Naive thymus-derived CD4-positive, alpha-beta T cell (primary cell): ENCODE measurements around the gene TSPAN9. TPM values are rescaled to one million over a fixed set of nuclear protein-coding genes. Genes with fewer than 3 reads are reported as not detected.

Experiments
- ATAC-seq: fragments of 150-1000 bp; cut with Tn5 transposase; 2 replicates; pipeline ENCODE4 v1.10.0; 2021; ENCODE audit warnings: mild to moderate bottlenecking, moderate library complexity
- CTCF ChIA-PET: fragments of 350-600 bp; sonication (Branson Sonifier 250); formaldehyde crosslinking; loops from one replicate; lab custom pipeline; 2021; ENCODE audit warnings: antibody characterized with exemption; lab: Charles Lee
- POLR2A ChIA-PET: fragments of 350-600 bp; sonication (Branson Sonifier 250); formaldehyde crosslinking; loops from one replicate; lab custom pipeline; 2021; ENCODE audit warnings: antibody characterized with exemption, inconsistent platforms; lab: Charles Lee
- DNase-seq, 9 donors: peaks; one replicate each; pipeline versions ENCODE4 v3.0.0 to v3.0.0-alpha.2; 2020 to 2022; ENCODE audit warnings: mixed read lengths in 1 of 9
- H3K27ac ChIP-seq: one replicate; pipeline ENCODE4 v1.7.0; 2013; ENCODE audit warnings: mild to moderate bottlenecking, low read depth, low read length, moderate library complexity
- H3K27me3 ChIP-seq, 2 donors: one replicate each; pipeline ENCODE4 v1.7.0; 2013; ENCODE audit warnings: low read length in 2 of 2, mild to moderate bottlenecking in 2 of 2, moderate library complexity in 2 of 2; ENCODE audit not compliant: control insufficient read depth in 2 of 2, insufficient read depth in 2 of 2
- H3K36me3 ChIP-seq, 3 experiments: 1 replicate in 2 of 3; 2 replicates in 1 of 3; pipeline ENCODE4 v1.7.0; 2013; ENCODE audit warnings: low read length in 3 of 3, mild to moderate bottlenecking in 3 of 3, moderate library complexity in 1 of 3; ENCODE audit not compliant: insufficient read depth in 3 of 3, control insufficient read depth in 2 of 3
- H3K4me1 ChIP-seq, 2 donors: one replicate each; pipeline ENCODE4 v1.7.0; 2013; ENCODE audit warnings: low read length in 2 of 2, mild to moderate bottlenecking in 2 of 2, moderate library complexity in 1 of 2; ENCODE audit not compliant: control insufficient read depth in 2 of 2, insufficient read depth in 2 of 2
- H3K4me3 ChIP-seq: 2 replicates; pipeline ENCODE4 v1.7.0; 2013; ENCODE audit warnings: mild to moderate bottlenecking, low read length
- H3K9me3 ChIP-seq, 3 experiments: 1 replicate in 2 of 3; 2 replicates in 1 of 3; pipeline ENCODE4 v1.7.0; 2013; ENCODE audit warnings: low read length in 3 of 3; ENCODE audit not compliant: control insufficient read depth in 2 of 3
- H3K27ac Mint-ChIP-seq, 9 donors: one replicate each; pipeline ENCODE4 v1.8.0; 2020 to 2022; ENCODE audit warnings: mixed read lengths in 9 of 9, mild to moderate bottlenecking in 8 of 9, moderate library complexity in 5 of 9, inconsistent platforms in 2 of 9
- H3K27me3 Mint-ChIP-seq, 5 donors: one replicate each; pipeline ENCODE4 v1.8.0; 2021 to 2022; ENCODE audit warnings: mixed read lengths in 5 of 5, mild to moderate bottlenecking in 1 of 5
- H3K36me3 Mint-ChIP-seq, 5 donors: one replicate each; pipeline ENCODE4 v1.8.0; 2020 to 2022; ENCODE audit warnings: mixed read lengths in 5 of 5, mild to moderate bottlenecking in 3 of 5, inconsistent platforms in 1 of 5
- H3K4me1 Mint-ChIP-seq, 7 donors: one replicate each; pipeline ENCODE4 v1.8.0; 2020 to 2022; ENCODE audit warnings: mixed read lengths in 7 of 7, mild to moderate bottlenecking in 3 of 7, inconsistent platforms in 1 of 7
- H3K4me3 Mint-ChIP-seq, 10 donors: one replicate each; pipeline ENCODE4 v1.8.0; 2020 to 2022; ENCODE audit warnings: mild to moderate bottlenecking in 10 of 10, mixed read lengths in 10 of 10, moderate library complexity in 6 of 10, inconsistent platforms in 2 of 10
- H3K9me3 Mint-ChIP-seq, 11 donors: one replicate each; pipeline ENCODE4 v1.8.0; 2020 to 2022; ENCODE audit warnings: mixed read lengths in 11 of 11, mild to moderate bottlenecking in 4 of 11, inconsistent platforms in 1 of 11, moderate library complexity in 1 of 11
- intact Hi-C, 2 donors: fragments of 100-400 bp; cut with micrococcal nuclease; formaldehyde crosslinking; loops; one replicate each; pipeline ENCODE4 v1.15.1; 2023
- polyA plus RNA-seq, 2 donors: library from polyadenylated mRNA; unstranded; fragments of 300-500 nt; fragmentation: Illumina TruSeq; gene quantifications; one replicate each; pipeline ENCODE4 v1.2.3, GENCODE V29; 2021
- total RNA-seq, 6 experiments: library from RNA in 5 of 6; stranded (reverse) in 5 of 6; gene quantifications; 1 replicate in 5 of 6; 2 replicates in 1 of 6; pipeline ENCODE4 v1.2.3 and lab custom pipeline; 2021 to 2026

The TSPAN9 gene
- total and polyA plus RNA-seq, 7 experiments from 2014 or later = 0.20 to 1.8 (median 1.1) TPM; not detected in 1

DNA sequence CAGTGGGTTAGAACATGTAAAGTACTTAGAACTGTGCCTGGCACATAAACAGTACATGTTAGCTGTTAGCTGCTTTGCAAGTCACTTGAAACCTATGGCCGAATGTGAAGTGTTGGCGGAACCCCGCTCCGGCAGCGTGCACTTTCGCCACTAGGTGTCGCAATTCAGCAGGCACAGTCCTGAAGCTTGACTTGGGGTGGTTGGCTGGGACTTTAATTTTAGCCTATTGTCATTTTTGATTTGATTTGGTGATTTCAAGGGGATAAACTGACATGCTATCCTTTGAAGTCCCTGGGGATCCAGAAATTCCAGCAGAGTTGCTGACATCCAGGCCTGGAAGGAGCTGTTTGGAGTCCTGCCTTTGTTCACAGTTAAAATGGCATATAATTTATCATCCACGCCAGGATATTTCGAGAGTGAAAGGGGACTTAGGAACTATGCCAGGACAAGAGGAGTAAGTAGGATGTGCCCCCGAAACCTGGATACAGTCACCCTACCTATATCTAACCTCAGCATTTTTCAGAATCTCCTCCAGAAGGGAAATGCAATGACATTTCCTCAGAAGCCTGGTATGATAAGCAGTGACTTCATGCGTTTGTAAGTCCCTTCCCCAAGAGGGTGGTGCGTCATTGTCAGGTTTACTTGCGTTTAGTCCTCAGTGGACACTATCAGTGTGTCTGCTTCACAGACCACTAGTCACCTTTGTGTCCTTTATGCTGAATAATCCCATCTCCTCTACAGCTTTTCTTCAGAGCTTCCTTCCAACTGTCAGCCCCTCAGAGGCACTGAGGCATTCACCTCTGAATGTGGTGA is 3.5 kb upstream of the TSPAN9 start:
- intact Hi-C loops = loop anchor here (1.0 to 10.0 kb wide), 5 partner anchors 61 to 731 kb away; no protein-coding TSS in a partner anchor
- Histone ChIP-seq H3K27ac (no peak overlapping the region), H3K36me3 (no peaks in the 10 kb centered on the region), H3K27me3 (peaks cover 0 to 4% of the 10 kb centered on the region in 2 donors), H3K4me3 (no peak overlapping the region), H3K4me1 (peaks cover 0 to 3% of the 10 kb centered on the region in 2 donors), H3K9me3 (no peaks in the 10 kb centered on the region)
- peak; percentile 63 to 86 (median 76) for DNase-seq
- Mint-ChIP-seq H3K4me1 (peaks cover 0 to 21% (median 13%) of the 10 kb centered on the region in 7 donors), H3K27ac (peak overlapping the region in 1 of 9 donors; percentile 9), H3K36me3 (no peaks in the 10 kb centered on the region), H3K9me3 (no peaks in the 10 kb centered on the region), H3K4me3 (peak overlapping the region in 2 of 10 donors; percentile 27 to 51), H3K27me3 (peaks cover 0 to 32% (median 5%) of the 10 kb centered on the region in 5 donors)
- peak; percentile 69 for ATAC-seq
- CTCF ChIA-PET = interaction anchor here (0.6 to 2.8 kb wide), 3 partner anchors 203 to 701 kb away, joined by 3 to 31 read pairs (median 4); no protein-coding TSS in a partner anchor
- POLR2A ChIA-PET = no interaction called here

DNA sequence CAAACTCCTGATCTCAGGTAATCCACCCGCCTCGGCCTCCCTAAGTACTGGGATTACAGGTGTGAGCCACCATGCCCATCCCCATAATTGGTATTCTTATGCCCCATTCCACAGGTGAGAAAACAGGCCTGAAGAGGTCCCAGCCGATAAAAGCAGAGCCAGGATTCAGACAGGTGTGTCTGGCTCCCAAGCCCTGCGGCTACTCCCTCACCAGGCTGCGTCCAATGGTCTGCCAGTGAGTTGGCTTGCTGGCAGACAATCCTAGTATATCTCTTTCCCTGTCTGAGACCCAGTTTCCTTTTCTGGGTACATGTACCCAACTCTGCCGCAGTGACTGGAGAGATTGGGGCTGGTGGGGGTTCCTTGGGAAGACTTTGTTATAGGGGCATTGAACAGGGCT is 1.9 kb upstream of the TSPAN9 start:
- H3K27me3 Mint-ChIP-seq = peaks cover 0 to 30% (median 5%) of the 10 kb centered on the region in 5 donors
- H3K9me3 Mint-ChIP-seq = no peaks in the 10 kb centered on the region
- CTCF ChIA-PET = interaction anchor here (0.7 kb wide), 1 partner anchor 199 kb away, joined by 5 read pairs; no protein-coding TSS in a partner anchor
- no peaks in the 10 kb centered on the region for H3K36me3 ChIP-seq
- ATAC-seq (no peak), DNase-seq (no peak)
- H3K27me3 ChIP-seq = peaks cover 0 to 4% of the 10 kb centered on the region in 2 donors
- intact Hi-C loops = loop anchor here in 1 of 2 donors (5.0 to 10.0 kb wide), 3 partner anchors 283 to 1247 kb away; partner anchors contain the start of genes FKBP4 and TIGAR
- H3K4me3 ChIP-seq = no peak overlapping the region
- H3K36me3 Mint-ChIP-seq = no peaks in the 10 kb centered on the region
- peaks cover 0 to 21% (median 13%) of the 10 kb centered on the region in 7 donors for H3K4me1 Mint-ChIP-seq
- POLR2A ChIA-PET = no interaction called here
- no peak overlapping the region for H3K27ac ChIP-seq
- H3K4me3 Mint-ChIP-seq = peak overlapping the region; percentile 3 to 85 (median 65)
- H3K4me1 ChIP-seq = peaks cover 0 to 3% of the 10 kb centered on the region in 2 donors
- H3K9me3 ChIP-seq = no peaks in the 10 kb centered on the region
- H3K27ac Mint-ChIP-seq = no peak overlapping the region

DNA sequence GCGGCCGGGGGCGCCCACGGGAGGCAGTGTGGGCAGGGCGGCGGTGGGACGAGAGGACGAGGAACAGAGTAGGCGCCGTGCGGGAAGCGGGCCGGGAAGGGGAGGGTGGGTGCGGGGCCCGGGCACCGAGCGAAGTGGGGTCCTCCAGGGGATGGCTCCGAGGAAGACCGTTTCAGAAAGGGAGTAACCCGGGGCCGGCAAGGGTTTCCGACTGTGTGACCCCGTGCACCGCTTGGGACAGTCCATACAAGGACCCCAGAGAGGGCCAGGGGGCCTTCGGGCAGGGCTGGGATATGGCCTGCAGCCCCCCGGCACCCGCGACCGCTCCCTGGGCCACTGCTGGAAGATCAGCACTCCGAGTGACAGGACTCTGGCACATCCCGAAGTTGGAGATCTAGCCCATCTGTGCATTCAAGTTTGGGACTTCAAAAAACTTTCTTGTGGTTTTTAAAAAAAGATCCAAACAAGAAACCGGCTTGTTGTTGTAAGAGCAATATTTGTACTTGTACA is 448 bp downstream of the TSPAN9 start:
- ATAC-seq (no peak), DNase-seq (peak in 7 of 9 donors; percentile 18 to 30 (median 25))
- peak overlapping the region in 7 of 9 donors; percentile 10 to 70 (median 62) for H3K27ac Mint-ChIP-seq
- Histone ChIP-seq H3K36me3 (no peaks in the 10 kb centered on the region), H3K4me3 (peak overlapping the region; percentile 44), H3K27ac (no peak overlapping the region), H3K9me3 (no peaks in the 10 kb centered on the region), H3K4me1 (peaks cover 0 to 3% of the 10 kb centered on the region in 2 donors), H3K27me3 (peaks cover 0 to 4% of the 10 kb centered on the region in 2 donors)
- H3K27me3 Mint-ChIP-seq = peaks cover 0 to 31% (median 5%) of the 10 kb centered on the region in 5 donors
- intact Hi-C loops = loop anchor here in 1 of 2 donors (1.0 to 10.0 kb wide), 8 partner anchors 126 to 1245 kb away; partner anchors contain the start of genes CRACR2A, FKBP4, TIGAR and TULP3
- peak overlapping the region; percentile 58 to 90 (median 85) for H3K4me3 Mint-ChIP-seq
- POLR2A ChIA-PET = no interaction called here
- no peaks in the 10 kb centered on the region for H3K9me3 Mint-ChIP-seq
- H3K4me1 Mint-ChIP-seq = peaks cover 0 to 26% (median 13%) of the 10 kb centered on the region in 7 donors
- CTCF ChIA-PET = no interaction called here
- H3K36me3 Mint-ChIP-seq = no peaks in the 10 kb centered on the region

DNA sequence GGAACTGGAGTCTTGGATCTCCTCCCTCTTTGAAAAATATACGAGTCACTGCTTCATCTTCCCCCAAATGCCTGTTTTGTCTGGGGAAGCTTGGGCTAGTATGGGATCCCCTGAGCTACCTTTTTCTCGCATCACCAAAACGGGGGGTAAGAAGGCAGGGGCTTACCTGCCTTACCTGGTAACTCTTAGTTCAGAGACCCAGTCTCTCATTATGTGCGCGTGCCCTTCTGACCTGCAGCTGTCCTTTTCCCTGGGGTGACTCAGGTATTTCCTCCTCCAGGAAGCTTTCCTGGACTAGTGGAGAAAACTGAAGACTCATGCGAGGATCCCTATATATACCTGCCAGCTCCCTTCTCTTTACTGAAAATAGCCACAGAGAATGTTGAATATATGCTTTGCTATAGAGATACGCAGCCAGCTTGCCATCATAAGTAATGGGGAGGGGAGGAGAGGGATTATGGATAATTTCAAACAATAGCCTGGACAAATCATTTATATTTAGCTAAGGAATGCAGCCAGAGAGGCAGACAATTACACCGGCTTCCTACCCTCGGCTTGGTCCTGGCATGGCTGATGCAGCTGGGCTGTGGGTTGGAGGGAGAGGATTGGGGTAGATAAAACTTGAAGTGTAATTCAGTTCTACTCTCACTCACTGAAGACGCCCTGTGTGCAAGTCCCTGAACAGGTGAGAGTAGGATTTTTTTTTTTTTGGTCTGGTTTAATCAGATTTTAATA is 1.1 kb downstream of the TSPAN9 start:
- ChIA-PET POLR2A (interaction anchor here (0.7 kb wide), 1 partner anchor 96 kb away, joined by 3 read pairs; no protein-coding TSS in a partner anchor), CTCF (no interaction called here)
- no peaks in the 10 kb centered on the region for H3K36me3 ChIP-seq
- Mint-ChIP-seq H3K27ac (peak overlapping the region in 7 of 9 donors; percentile 10 to 70 (median 62)), H3K4me3 (peak overlapping the region; percentile 58 to 90 (median 85)), H3K27me3 (peaks cover 0 to 28% (median 5%) of the 10 kb centered on the region in 5 donors), H3K9me3 (no peaks in the 10 kb centered on the region), H3K36me3 (no peaks in the 10 kb centered on the region), H3K4me1 (peaks cover 0 to 26% (median 16%) of the 10 kb centered on the region in 7 donors)
- H3K4me1 ChIP-seq = peaks cover 0 to 3% of the 10 kb centered on the region in 2 donors
- intact Hi-C loops = loop anchor here in 1 of 2 donors (5.0 to 10.0 kb wide), 3 partner anchors 286 to 1244 kb away; partner anchors contain the start of genes FKBP4 and TIGAR
- ATAC-seq = no peak
- DNase-seq = no peak
- H3K27ac ChIP-seq = no peak overlapping the region
- no peaks in the 10 kb centered on the region for H3K9me3 ChIP-seq
- peak overlapping the region; percentile 44 for H3K4me3 ChIP-seq
- H3K27me3 ChIP-seq = peaks cover 0 to 4% of the 10 kb centered on the region in 2 donors

DNA sequence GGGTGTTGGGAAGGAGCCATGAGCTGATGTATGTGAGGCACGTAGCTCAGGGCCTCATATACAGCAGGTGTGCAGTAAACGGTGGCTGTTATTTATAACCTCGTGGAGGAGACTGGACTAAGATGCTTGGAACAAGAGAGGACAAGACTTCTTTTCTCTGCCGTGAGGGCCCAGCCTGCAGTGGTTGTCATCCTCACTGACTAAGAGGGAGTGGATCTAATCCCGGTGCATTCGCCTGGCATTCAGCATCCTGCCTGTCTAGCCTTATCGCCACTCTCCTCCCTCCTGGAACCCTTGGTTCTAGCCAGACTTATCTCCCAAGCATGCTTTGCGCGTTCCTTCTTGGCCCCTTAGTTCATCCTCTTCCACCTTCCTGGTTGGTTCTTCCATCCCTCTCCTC is 3.9 kb downstream of the TSPAN9 start:
- ATAC-seq = no peak
- H3K36me3 Mint-ChIP-seq = no peaks in the 10 kb centered on the region
- DNase-seq = no peak
- ChIA-PET POLR2A (no interaction called here), CTCF (no interaction called here)
- no peaks in the 10 kb centered on the region for H3K9me3 ChIP-seq
- peaks cover 0 to 3% (median 0%) of the 10 kb centered on the region in 11 donors for H3K9me3 Mint-ChIP-seq
- peaks cover 0 to 3% of the 10 kb centered on the region in 2 donors for H3K4me1 ChIP-seq
- no peaks in the 10 kb centered on the region for H3K27me3 ChIP-seq
- H3K36me3 ChIP-seq = no peaks in the 10 kb centered on the region
- H3K4me1 Mint-ChIP-seq = peaks cover 0 to 17% (median 8%) of the 10 kb centered on the region in 7 donors
- no peak overlapping the region for H3K4me3 ChIP-seq
- peaks cover 0 to 20% (median 0%) of the 10 kb centered on the region in 5 donors for H3K27me3 Mint-ChIP-seq
- no peak overlapping the region for H3K27ac ChIP-seq
- no peak overlapping the region for H3K4me3 Mint-ChIP-seq
- H3K27ac Mint-ChIP-seq = peak overlapping the region in 1 of 9 donors; percentile 62
- intact Hi-C loops = no loop called here

DNA sequence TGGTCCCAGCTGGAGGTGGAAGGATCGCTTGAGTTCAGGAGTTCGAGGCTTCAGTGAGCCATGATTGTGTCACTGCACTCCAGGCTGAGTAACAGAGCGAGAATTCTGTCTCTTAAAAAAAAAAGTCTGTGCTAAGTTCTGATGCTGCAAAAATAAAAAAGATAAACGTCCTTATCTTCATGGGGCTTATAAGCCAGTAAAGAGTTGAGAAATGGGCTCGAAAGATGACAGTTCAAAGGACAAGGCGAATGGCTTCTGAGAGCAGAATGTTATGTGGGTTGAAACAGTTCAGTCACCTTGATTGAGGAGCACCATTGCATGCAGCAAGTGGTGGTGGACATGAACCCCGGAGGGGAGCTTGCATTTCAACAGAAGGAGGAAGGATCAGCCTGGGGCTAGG is 4.7 kb downstream of the TSPAN9 start:
- no peak for DNase-seq
- Histone ChIP-seq H3K27ac (no peak overlapping the region), H3K4me1 (peaks cover 0 to 3% of the 10 kb centered on the region in 2 donors), H3K4me3 (no peak overlapping the region), H3K36me3 (no peaks in the 10 kb centered on the region), H3K9me3 (no peaks in the 10 kb centered on the region), H3K27me3 (no peaks in the 10 kb centered on the region)
- Mint-ChIP-seq H3K4me3 (no peak overlapping the region), H3K4me1 (peaks cover 0 to 17% (median 8%) of the 10 kb centered on the region in 7 donors), H3K27me3 (peaks cover 0 to 19% (median 0%) of the 10 kb centered on the region in 5 donors), H3K9me3 (peaks cover 0 to 3% (median 0%) of the 10 kb centered on the region in 11 donors), H3K36me3 (no peaks in the 10 kb centered on the region), H3K27ac (no peak overlapping the region)
- intact Hi-C loops = no loop called here
- ChIA-PET POLR2A (no interaction called here), CTCF (no interaction called here)
- no peak for ATAC-seq
